ENCODE results near the gene REST.
A peak's percentile ranks its signal among the peaks of the same experiment; 100 is the strongest.

Gene REST

GRCh38 chr4:56976837-56977320 is 69.2 kb downstream of the REST start:
- DNase-seq: peak; percentile 27 to 72
- Histone ChIP-seq H3K4me1 (peaks cover 0 to 46% (median 44%) of the 10 kb centered on the region in 4 donors), H3K4me3 (peak overlapping the region; percentile 75 to 97), H3K9me3 (peaks cover 0 to 9% (median 0%) of the 10 kb centered on the region in 3 donors), H3K36me3 (peaks cover 24 to 29% (median 27%) of the 10 kb centered on the region in 3 donors), H3K27me3 (no peaks in the 10 kb centered on the region), H3K27ac (peak overlapping the region; percentile 80 to 89)
- no peak for TF ChIP-seq CTCF (IDR thresholded peaks at IDR 0.05)
- intact Hi-C loops (cut with DNase I; ENCODE audit: low total_unique reads): loop anchor here (5.0 kb wide), 1 partner anchor 70 kb away; the partner anchor contains the start of gene REST

- H3K4me1 ChIP-seq: peaks cover 0 to 52% (median 44%) of the 10 kb centered on the region in 4 donors
Observed at GRCh38 chr4:56977321-56978012, 69.8 kb downstream of the REST start, which contains the start of gene NOA1. Gene NOA1 (minus strand): TSS chr4:56977606. CDS start chr4:56977585, 21 bp downstream.

GRCh38 chr4:56978750-56979303 is 71.1 kb downstream of the REST start, which contains the start of gene POLR2B:
Gene POLR2B (plus strand): TSS chr4:56978896. CDS start chr4:56978986, 90 bp downstream.
- peak within 1 kb of the TSS; percentile 80 to 89 for H3K27ac ChIP-seq
- no peak for TF ChIP-seq CTCF (IDR thresholded peaks at IDR 0.05)
- H3K4me1 ChIP-seq: peaks cover 0 to 61% (median 44%) of the 10 kb centered on the region in 4 donors
- intact Hi-C loops (cut with DNase I; ENCODE audit: low total_unique reads): loop anchor here (5.0 kb wide), 1 partner anchor 72 kb away; the partner anchor contains the start of gene REST
- peak; percentile 95 to 97 for DNase-seq
- H3K9me3 ChIP-seq: no peaks in the 10 kb centered on the region
- no peaks in the 10 kb centered on the region for H3K27me3 ChIP-seq
- peak within 1 kb of the TSS; percentile 75 to 97 for H3K4me3 ChIP-seq
- H3K36me3 ChIP-seq: peaks cover 4 to 9% (median 8%) of the 10 kb centered on the region in 3 donors

More at GRCh38 chr4:56977321-56978012, 69.8 kb downstream of the REST start, which contains the start of gene NOA1:
- peaks cover 18 to 23% (median 21%) of the 10 kb centered on the region in 3 donors for H3K36me3 ChIP-seq
- peaks cover 0 to 7% (median 0%) of the 10 kb centered on the region in 3 donors for H3K9me3 ChIP-seq
- H3K27ac ChIP-seq: peak within 1 kb of the TSS; percentile 80 to 89
- H3K4me3 ChIP-seq: peak within 1 kb of the TSS; percentile 75 to 97
- peak; percentile 98 to 99 for DNase-seq
- H3K27me3 ChIP-seq: no peaks in the 10 kb centered on the region
- TF ChIP-seq CTCF (IDR thresholded peaks at IDR 0.05): no peak
- intact Hi-C loops (cut with DNase I; ENCODE audit: low total_unique reads): loop anchor here (5.0 kb wide), 1 partner anchor 70 kb away; the partner anchor contains the start of gene REST

GRCh38 chr4:56979421-56980072 is 71.8 kb downstream of the REST start:
- TF ChIP-seq CTCF (IDR thresholded peaks at IDR 0.05): no peak
- Histone ChIP-seq H3K9me3 (no peaks in the 10 kb centered on the region), H3K36me3 (peaks cover 0 to 2% (median under 1%) of the 10 kb centered on the region in 3 donors), H3K27ac (peak overlapping the region; percentile 80 to 89), H3K4me1 (peaks cover 0 to 62% (median 44%) of the 10 kb centered on the region in 4 donors), H3K4me3 (peak overlapping the region; percentile 75 to 97), H3K27me3 (no peaks in the 10 kb centered on the region)
- intact Hi-C loops (cut with DNase I; ENCODE audit: low total_unique reads): loop anchor here (5.0 kb wide), 1 partner anchor 72 kb away; the partner anchor contains the start of gene REST
- no peak for DNase-seq

- H3K4me1 ChIP-seq: peaks cover 0 to 42% (median 24%) of the 10 kb centered on the region in 4 donors
- no peaks in the 10 kb centered on the region for H3K27me3 ChIP-seq
- no peak for DNase-seq
- no peak for TF ChIP-seq CTCF (IDR thresholded peaks at IDR 0.05)
- no peak overlapping the region for H3K27ac ChIP-seq
- peaks cover 13 to 17% (median 17%) of the 10 kb centered on the region in 3 donors for H3K36me3 ChIP-seq
- no peaks in the 10 kb centered on the region for H3K9me3 ChIP-seq
- H3K4me3 ChIP-seq: no peak overlapping the region
- intact Hi-C loops (cut with DNase I; ENCODE audit: low total_unique reads): no loop called here
Observed at GRCh38 chr4:56981795-56982201, 74.1 kb downstream of the REST start.

Data from tibial artery (tissue), 4 donors.